Stimulated activated CD8-positive, alpha-beta memory T cell treated with anti-CD3 and anti-CD28 coated beads, Interleukin-4, amount 100 ng/mL, for 1 hour (primary cell): Measurements from ENCODE around the gene BLZF1.
"Not testable (repeated sequence)": the region's sequence is repeated elsewhere in the genome, so short reads cannot be mapped to it uniquely, and the experiment has no call there.

Experiments used
- DNase-seq, 2 donors: peaks; one replicate each; pipeline ENCODE4 v3.0.0-alpha.2; 2020; ENCODE audit warnings: low read depth in 2 of 2, low spot score in 1 of 2

The BLZF1 gene

GRCh38 chr1:169360415-169360814, 7.6 kb upstream of the BLZF1 start:
- no peak for DNase-seq

- DNase-seq = no peak
Measured at GRCh38 chr1:169361281-169361680, 6.7 kb upstream of the BLZF1 start.

- DNase-seq = no peak
Measured at GRCh38 chr1:169363046-169363730, 4.8 kb upstream of the BLZF1 start.

GRCh38 chr1:169364948-169365347, 3.0 kb upstream of the BLZF1 start:
- DNase-seq = no peak

GRCh38 chr1:169367096-169367685, 804 bp upstream of the BLZF1 start:
- DNase-seq = no peak

GRCh38 chr1:169368406-169368769, 393 bp downstream of the BLZF1 start:
- peak; percentile 2 to 9 for DNase-seq

GRCh38 chr1:169371404-169371803, 3.4 kb downstream of the BLZF1 start:
- no peak for DNase-seq

- DNase-seq = no peak
Measured at GRCh38 chr1:169381162-169381561, 13.2 kb downstream of the BLZF1 start.

GRCh38 chr1:169383449-169383848, 15.5 kb downstream of the BLZF1 start:
- DNase-seq = no peak

GRCh38 chr1:169387399-169387798, 19.4 kb downstream of the BLZF1 start:
- no peak for DNase-seq

- DNase-seq = no peak
Measured at GRCh38 chr1:169390303-169390702, 22.3 kb downstream of the BLZF1 start.

GRCh38 chr1:169392406-169392805, 24.4 kb downstream of the BLZF1 start:
- no peak for DNase-seq

GRCh38 chr1:169395955-169396354, 28.0 kb downstream of the BLZF1 start:
- no peak for DNase-seq

- not testable (repeated sequence) for DNase-seq
Measured at GRCh38 chr1:169402578-169402977, 34.6 kb downstream of the BLZF1 start.

- not testable (repeated sequence) for DNase-seq
Measured at GRCh38 chr1:169408340-169408739, 40.3 kb downstream of the BLZF1 start.

GRCh38 chr1:169414952-169415351, 47.0 kb downstream of the BLZF1 start:
- no peak for DNase-seq

- no peak for DNase-seq
Measured at GRCh38 chr1:169421309-169421708, 53.3 kb downstream of the BLZF1 start.

- DNase-seq = no peak
Measured at GRCh38 chr1:169426174-169426705, 58.2 kb downstream of the BLZF1 start.

GRCh38 chr1:169427081-169427641, 59.2 kb downstream of the BLZF1 start, which contains the start of gene CCDC181:
CCDC181 (minus strand) TSS chr1:169427474; CDS start chr1:169424927, 2,547 bp downstream.
- DNase-seq = peak; percentile 16 to 23
